ENCODE measurements around the gene DUSP10.

Gene DUSP10

DNA sequence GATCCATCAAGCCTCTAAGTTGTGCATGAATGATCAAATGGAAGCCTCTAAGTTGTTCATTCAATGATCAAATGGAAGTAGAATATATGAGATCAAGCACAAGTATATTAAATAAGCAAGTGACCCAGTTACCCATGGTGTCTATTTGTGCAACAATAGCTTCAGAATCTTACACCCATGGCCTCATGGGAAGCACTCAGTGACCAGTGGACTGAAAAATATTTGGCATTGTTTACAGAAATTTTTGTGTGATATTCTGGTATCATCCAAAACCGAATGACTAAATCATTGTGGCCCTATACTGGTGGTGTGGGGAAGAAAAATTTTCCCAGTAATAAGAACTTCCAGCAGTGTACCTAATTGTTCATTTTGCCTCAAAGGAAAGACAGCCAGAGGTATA lies 46.6 kb downstream of the DUSP10 start:
- no peak for DNase-seq (ENCODE audit: low read depth)

GRCh38 chr1:221694109-221694508 lies 47.8 kb downstream of the DUSP10 start:
- DNase-seq (ENCODE audit: low read depth) = no peak

- DNase-seq (ENCODE audit: low read depth) = no peak
Observed at GRCh38 chr1:221693087-221693486, 48.8 kb downstream of the DUSP10 start.

DNA sequence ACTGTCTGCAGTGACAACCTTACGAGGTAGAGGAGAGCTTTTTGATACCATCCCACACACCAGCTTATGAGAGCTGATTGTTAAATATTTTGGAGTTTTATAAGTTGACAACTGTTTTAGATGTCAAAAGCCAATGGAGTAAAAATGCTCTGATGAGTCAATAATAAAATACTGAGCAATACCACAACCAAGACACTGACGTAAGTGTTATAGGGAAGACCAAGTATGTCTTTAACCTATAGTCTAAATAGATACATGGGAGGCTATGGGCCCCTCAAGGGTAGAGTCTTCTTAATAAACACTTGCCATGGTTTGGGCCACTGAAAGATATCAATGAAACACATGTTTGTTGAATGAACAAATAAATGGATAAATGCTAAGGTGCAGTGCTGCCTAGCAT lies 49.2 kb downstream of the DUSP10 start:
- DNase-seq (ENCODE audit: low read depth) = no peak

- DNase-seq (ENCODE audit: low read depth) = no peak
Observed at GRCh38 chr1:221691261-221691660, 50.6 kb downstream of the DUSP10 start.

GRCh38 chr1:221690858-221691257 lies 51.0 kb downstream of the DUSP10 start:
- no peak for DNase-seq (ENCODE audit: low read depth)

- DNase-seq (ENCODE audit: low read depth) = no peak
Observed at GRCh38 chr1:221689138-221689537, 52.8 kb downstream of the DUSP10 start.

- DNase-seq (ENCODE audit: low read depth) = no peak
Observed at GRCh38 chr1:221688488-221688843, 53.4 kb downstream of the DUSP10 start.

GRCh38 chr1:221687836-221688487 lies 53.9 kb downstream of the DUSP10 start:
- DNase-seq (ENCODE audit: low read depth) = no peak

DNA sequence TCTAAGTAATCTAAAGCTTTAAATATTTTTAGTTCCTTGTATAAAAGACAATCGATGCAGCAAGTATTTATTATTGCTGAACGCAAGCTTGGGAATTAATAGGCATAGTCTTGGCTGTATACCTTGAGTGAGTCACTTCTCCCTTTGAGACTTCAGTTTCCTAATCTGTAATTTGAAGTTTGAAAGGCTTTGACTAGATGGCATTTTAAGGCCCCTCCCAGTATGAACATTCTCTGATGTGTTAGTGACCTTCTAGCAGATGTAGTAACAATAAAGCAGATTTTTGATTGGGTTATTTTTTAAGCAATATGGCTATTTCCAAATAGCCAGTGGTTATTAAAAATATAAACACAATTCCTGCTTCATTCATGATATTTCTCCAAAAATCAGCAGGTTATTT lies 58.2 kb downstream of the DUSP10 start:
- DNase-seq (ENCODE audit: low read depth) = no peak

DNA sequence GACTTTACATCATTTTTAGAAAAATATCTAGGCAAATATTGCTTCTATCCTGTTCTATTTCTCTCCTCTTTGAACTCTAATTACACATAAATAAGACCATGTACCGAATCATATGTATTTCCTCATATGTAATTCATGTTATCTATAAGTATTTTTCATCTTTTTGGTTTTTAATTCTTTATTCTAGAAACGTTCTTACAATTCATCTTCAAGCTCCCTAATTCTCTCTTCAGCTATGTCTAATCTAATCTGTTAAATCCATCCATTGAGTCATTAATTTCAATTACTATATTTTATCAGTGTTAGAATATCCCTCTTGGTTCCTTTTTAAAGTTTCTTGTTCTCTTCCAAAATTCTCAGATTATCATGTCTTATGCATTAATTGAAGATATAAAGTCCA lies 61.8 kb downstream of the DUSP10 start:
- DNase-seq (ENCODE audit: low read depth) = no peak

DNA sequence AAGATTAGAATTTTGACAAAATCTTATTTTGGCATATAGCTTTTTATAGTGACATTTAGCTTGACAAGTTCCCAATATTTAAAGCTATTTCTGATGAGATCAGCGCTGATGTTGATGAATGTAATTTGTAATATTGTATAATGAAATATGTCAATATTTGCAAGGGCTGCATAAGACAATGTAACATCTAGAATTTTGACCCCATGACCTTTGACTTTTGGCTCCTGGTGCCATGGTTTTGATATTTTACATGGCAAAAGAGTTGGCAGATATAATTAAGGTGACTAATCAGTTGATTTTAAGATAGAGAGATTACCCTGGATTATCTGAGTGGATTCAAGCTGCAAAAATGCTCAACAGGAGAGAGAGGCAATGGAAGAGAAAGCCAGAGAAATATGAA lies 63.9 kb downstream of the DUSP10 start:
- no peak for DNase-seq (ENCODE audit: low read depth)

DNA sequence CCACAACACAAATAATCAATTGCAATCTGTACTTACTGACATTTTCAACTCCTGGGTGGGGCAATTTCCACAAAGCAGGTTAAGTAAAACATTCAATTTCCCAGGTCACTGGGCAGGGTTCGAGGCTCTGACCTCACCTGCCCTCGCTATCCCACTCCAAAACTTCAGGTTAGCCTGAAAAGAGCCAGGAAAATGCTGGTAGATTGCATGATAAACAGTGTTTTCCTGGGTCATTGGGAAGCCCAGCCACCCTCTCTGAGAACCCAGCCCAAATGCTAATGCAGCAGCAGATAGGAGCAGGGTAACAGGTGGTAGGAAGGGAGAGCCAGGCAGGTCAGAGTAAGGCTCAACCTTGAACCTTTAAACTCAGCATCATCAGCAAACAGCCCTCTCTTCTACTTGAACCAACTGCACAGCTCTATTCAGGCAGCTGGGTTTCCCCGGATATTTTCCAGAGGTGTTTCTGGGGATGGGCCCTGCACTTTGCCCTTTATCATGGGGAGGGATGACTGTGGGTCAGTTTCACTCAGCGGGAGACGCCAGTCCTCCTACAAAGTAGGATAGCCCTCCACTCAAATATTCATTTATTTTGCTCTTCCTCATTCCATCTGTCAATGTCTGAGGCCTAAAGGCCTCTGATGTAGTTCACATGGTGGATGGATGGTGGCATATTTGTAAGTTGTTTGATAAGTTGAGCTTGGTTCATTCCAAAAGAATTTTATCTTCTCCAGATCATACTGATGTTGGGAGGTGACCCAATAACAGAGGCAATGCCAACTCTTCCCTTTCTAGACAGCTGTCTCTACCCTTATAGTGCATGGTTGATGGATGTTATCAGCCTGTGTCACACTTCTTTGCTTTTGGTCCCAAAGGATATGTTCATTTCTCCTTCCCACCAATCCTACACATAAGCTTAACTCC lies 65.7 kb downstream of the DUSP10 start:
- no peak for DNase-seq (ENCODE audit: low read depth)

GRCh38 chr1:221672965-221673364 lies 68.9 kb downstream of the DUSP10 start:
- no peak for DNase-seq (ENCODE audit: low read depth)

- DNase-seq (ENCODE audit: low read depth) = peak; percentile 56
Observed at GRCh38 chr1:221672239-221672645, 69.6 kb downstream of the DUSP10 start.

- DNase-seq (ENCODE audit: low read depth) = peak; percentile 77
Observed at GRCh38 chr1:221670081-221670480, 71.8 kb downstream of the DUSP10 start.

GRCh38 chr1:221669441-221669840 lies 72.4 kb downstream of the DUSP10 start:
- DNase-seq (ENCODE audit: low read depth) = no peak

DNA sequence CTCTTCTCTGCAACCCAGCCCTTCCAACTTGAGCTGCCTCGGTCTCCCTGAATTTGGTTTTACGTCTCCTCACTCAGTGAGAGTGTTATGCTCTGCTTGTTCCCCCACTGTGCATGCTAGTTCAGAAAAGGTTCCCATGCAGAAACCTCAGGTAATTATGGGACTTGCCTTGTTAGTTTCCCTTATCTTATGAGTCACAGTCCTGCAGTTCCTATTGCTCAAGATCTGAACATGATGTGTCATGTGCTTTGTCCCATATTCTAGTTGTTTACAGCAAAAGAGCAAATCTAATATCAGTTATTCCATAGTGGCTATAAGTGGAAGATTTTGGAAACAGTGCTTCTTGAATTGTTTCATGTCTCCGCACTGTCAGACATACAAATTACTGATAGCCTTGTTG lies 74.4 kb downstream of the DUSP10 start:
- peak; percentile 61 for DNase-seq (ENCODE audit: low read depth)

- no peak for DNase-seq (ENCODE audit: low read depth)
Observed at GRCh38 chr1:221664253-221664652, 77.6 kb downstream of the DUSP10 start.

- no peak for DNase-seq (ENCODE audit: low read depth)
Observed at GRCh38 chr1:221663321-221663720, 78.6 kb downstream of the DUSP10 start.

DNA sequence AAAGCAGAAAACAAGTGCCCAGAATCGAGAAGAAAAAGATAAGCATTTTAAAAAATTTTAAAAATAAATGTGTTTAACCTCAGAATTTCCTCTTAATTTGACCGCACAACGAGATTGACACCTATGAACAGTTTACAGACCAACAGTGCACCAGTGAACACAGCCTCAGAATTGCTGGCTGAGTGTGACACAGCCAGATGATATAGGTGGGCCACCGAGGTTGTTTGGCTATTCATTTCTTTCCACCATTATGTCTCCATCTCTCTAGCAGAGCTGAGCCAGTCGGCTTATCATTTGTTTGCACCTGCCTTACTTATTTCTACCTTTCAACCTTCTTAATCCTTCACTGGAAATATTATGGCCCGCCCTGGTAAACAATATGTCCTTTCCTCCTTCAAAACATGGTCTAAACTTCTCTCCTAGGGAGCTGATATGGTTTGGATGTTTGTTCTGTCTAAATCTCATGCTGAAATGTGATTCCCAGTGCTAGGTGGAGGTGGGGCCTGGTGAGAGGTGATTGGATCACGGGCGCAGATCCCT lies 86.1 kb downstream of the DUSP10 start:
- DNase-seq (ENCODE audit: low read depth) = no peak
